Urinary bladder (tissue), 4 donors: ENCODE data around the gene GIPC3. TPM values are rescaled to one million over a fixed set of nuclear protein-coding genes. Genes with fewer than 3 reads are reported as not detected.
A peak's percentile ranks its signal among the peaks of the same experiment; 100 is the strongest.
"Not testable (repeated sequence)": the region's sequence is repeated elsewhere in the genome, so short reads cannot be mapped to it uniquely, and the experiment has no call there.

ENCODE experiments used
- DNase-seq: peaks from one replicate; pipeline ENCODE4 v3.0.0-alpha.2; 2015; ENCODE audit errors: extremely low spot score
- H3K27ac ChIP-seq: one replicate; pipeline ENCODE4 v1.5.1; 2013; ENCODE audit warnings: low read depth, mild to moderate bottlenecking, moderate library complexity
- H3K36me3 ChIP-seq: one replicate; pipeline ENCODE4 v1.6.1; 2013; ENCODE audit warnings: mild to moderate bottlenecking, moderate library complexity; ENCODE audit not compliant: insufficient read depth
- H3K4me1 ChIP-seq: one replicate; pipeline ENCODE4 v1.6.1; 2013; ENCODE audit warnings: mild to moderate bottlenecking, moderate library complexity; ENCODE audit not compliant: insufficient read depth
- H3K4me3 ChIP-seq: one replicate; pipeline ENCODE4 v1.5.1; 2013; ENCODE audit warnings: low read depth, low read length
- WGBS: extraction: QIAGEN DNeasy Blood & Tissue Kit; methylation state at CpG from one replicate; pipeline ENCODE4 v1.1.7; 2013; 5-methylcytosine and 5-hydroxymethylcytosine counted together
- polyA plus RNA-seq: library from polyadenylated mRNA; stranded (reverse); fragments of 200-250 nt; gene quantifications from one replicate; pipeline ENCODE4 v1.2.3, GENCODE V29; 2013
- total RNA-seq: library from RNA; depleted of rRNA; stranded (reverse); fragments of >200 nt; gene quantifications from one replicate; pipeline ENCODE4 v1.2.3, GENCODE V29; 2014
- donor health status: healthy with polysubstance abuse.
- donor health status: healthy.

The GIPC3 gene
- total and polyA plus RNA-seq, 2 donors = 0.11 to 0.94 TPM

GRCh38 chr19:3618811-3619630 lies 33.7 kb downstream of the GIPC3 start:
- Histone ChIP-seq H3K4me3 (no peak overlapping the region), H3K4me1 (no peaks in the 10 kb centered on the region), H3K36me3 (peaks cover 3% of the 10 kb centered on the region), H3K27ac (no peak overlapping the region)
- DNase-seq = no peak
- 87% methylated on average over 31 of the region's 31 CpGs for WGBS

GRCh38 chr19:3619631-3620012 lies 34.3 kb downstream of the GIPC3 start:
- 81% methylated on average over 17 of the region's 17 CpGs for WGBS
- no peak for DNase-seq
- Histone ChIP-seq H3K36me3 (peaks cover 3% of the 10 kb centered on the region), H3K27ac (no peak overlapping the region), H3K4me3 (no peak overlapping the region), H3K4me1 (no peaks in the 10 kb centered on the region)

- no peaks in the 10 kb centered on the region for H3K4me1 ChIP-seq
- 86% methylated on average over 19 of the region's 19 CpGs for WGBS
Observed at GRCh38 chr19:3620145-3620816, 35.0 kb downstream of the GIPC3 start.

GRCh38 chr19:3620817-3621547 lies 35.7 kb downstream of the GIPC3 start:
- peaks cover 3% of the 10 kb centered on the region for H3K36me3 ChIP-seq
- DNase-seq = no peak
- 89% methylated on average over 24 of the region's 24 CpGs for WGBS
- H3K27ac ChIP-seq = no peak overlapping the region
- H3K4me3 ChIP-seq = no peak overlapping the region
- peaks cover 4% of the 10 kb centered on the region for H3K4me1 ChIP-seq

More at GRCh38 chr19:3620145-3620816, 35.0 kb downstream of the GIPC3 start:
- H3K36me3 ChIP-seq = peaks cover 3% of the 10 kb centered on the region
- H3K27ac ChIP-seq = no peak overlapping the region
- no peak overlapping the region for H3K4me3 ChIP-seq
- no peak for DNase-seq

GRCh38 chr19:3621689-3622088 lies 36.4 kb downstream of the GIPC3 start:
- Histone ChIP-seq H3K4me1 (peaks cover 4% of the 10 kb centered on the region), H3K4me3 (no peak overlapping the region), H3K27ac (no peak overlapping the region), H3K36me3 (peaks cover 3% of the 10 kb centered on the region)
- DNase-seq = no peak
- WGBS = 93% methylated on average over 15 of the region's 15 CpGs

- WGBS = 92% methylated on average over 12 of the region's 12 CpGs
- Histone ChIP-seq H3K4me1 (peaks cover 4% of the 10 kb centered on the region), H3K27ac (no peak overlapping the region), H3K36me3 (peaks cover 3% of the 10 kb centered on the region), H3K4me3 (no peak overlapping the region)
- no peak for DNase-seq
Observed at GRCh38 chr19:3622224-3622623, 36.9 kb downstream of the GIPC3 start.

- no peak overlapping the region for H3K27ac ChIP-seq
- 92% methylated on average over 34 of the region's 34 CpGs for WGBS
- no peak overlapping the region for H3K4me3 ChIP-seq
- H3K4me1 ChIP-seq = peaks cover 4% of the 10 kb centered on the region
- H3K36me3 ChIP-seq = peaks cover 3% of the 10 kb centered on the region
- no peak for DNase-seq
Observed at GRCh38 chr19:3623716-3624115, 38.4 kb downstream of the GIPC3 start.

- WGBS = 2% methylated on average over 21 of the region's 21 CpGs
- Histone ChIP-seq H3K4me1 (peaks cover 4% of the 10 kb centered on the region), H3K36me3 (peaks cover 2% of the 10 kb centered on the region), H3K4me3 (peak overlapping the region; percentile 84), H3K27ac (no peak overlapping the region)
- DNase-seq = no peak
Observed at GRCh38 chr19:3625996-3626472, 40.8 kb downstream of the GIPC3 start.

GRCh38 chr19:3626473-3627350 lies 41.4 kb downstream of the GIPC3 start, which contains the start of gene CACTIN:
Gene CACTIN, minus strand, starts transcription at chr19:3626790. Its CDS starts 28 bp downstream, at chr19:3626762.
- H3K36me3 ChIP-seq = no peaks in the 10 kb centered on the region
- H3K4me1 ChIP-seq = peaks cover 4% of the 10 kb centered on the region
- peak within 1 kb of the TSS; percentile 84 for H3K4me3 ChIP-seq
- WGBS = under 1% methylated on average over 80 of the region's 80 CpGs
- peak within 1 kb of the TSS; percentile 88 for H3K27ac ChIP-seq
- DNase-seq = peak; percentile 95

- H3K27ac ChIP-seq = no peak overlapping the region
- no peak for DNase-seq
- 63% methylated on average over 7 of the region's 7 CpGs for WGBS
- H3K36me3 ChIP-seq = no peaks in the 10 kb centered on the region
- peaks cover 4% of the 10 kb centered on the region for H3K4me1 ChIP-seq
- no peak overlapping the region for H3K4me3 ChIP-seq
Observed at GRCh38 chr19:3627351-3627723, 42.1 kb downstream of the GIPC3 start.

GRCh38 chr19:3628766-3629165 lies 43.5 kb downstream of the GIPC3 start:
- H3K4me1 ChIP-seq, H3K4me3 ChIP-seq, H3K36me3 ChIP-seq, DNase-seq, H3K27ac ChIP-seq: not testable (repeated sequence)
- WGBS = 64% methylated on average over 9 of the region's 9 CpGs

GRCh38 chr19:3631053-3631861 lies 46.0 kb downstream of the GIPC3 start:
- no peak for DNase-seq
- WGBS = 92% methylated on average over 43 of the region's 43 CpGs
- H3K4me1 ChIP-seq = no peaks in the 10 kb centered on the region
- H3K36me3 ChIP-seq = no peaks in the 10 kb centered on the region
- H3K27ac ChIP-seq = no peak overlapping the region
- H3K4me3 ChIP-seq = no peak overlapping the region
